H1 (cell line): Measurements from ENCODE around the gene ITPK1. TPM values are rescaled to one million over a fixed set of nuclear protein-coding genes. Genes with fewer than 3 reads are reported as not detected.

Experiments
- ASH2L ChIP-seq: fragments of 200-600, 300-600 bp; sonication (generic); IDR thresholded peaks from one replicate; pipeline ENCODE4 v1.7.1; 2017; ENCODE audit warnings: low read length
- BRCA1 ChIP-seq: IDR thresholded peaks from 2 replicates; pipeline ENCODE4 v1.6.1; 2012; ENCODE audit warnings: low read depth, low read length, improper control_type of control experiment
- CTBP2 ChIP-seq: IDR thresholded peaks from 2 replicates; pipeline ENCODE4 v1.7.0; 2011; ENCODE audit warnings: borderline replicate concordance, mild to moderate bottlenecking, moderate library complexity, mixed read lengths, low read length; ENCODE audit not compliant: insufficient read depth, insufficient read length
- E2F6 ChIP-seq: IDR thresholded peaks from 2 replicates; pipeline ENCODE4 v1.6.1; 2012; ENCODE audit warnings: inconsistent platforms
- EZH2 ChIP-seq: fragments of 200-600 bp; sonication (generic); IDR thresholded peaks from 2 replicates; pipeline ENCODE4 v1.7.1; 2012; ENCODE audit warnings: low read depth, mild to moderate bottlenecking, moderate library complexity, low read length, inconsistent platforms; ENCODE audit not compliant: severe bottlenecking
- KDM1A ChIP-seq: fragments of 200-600, 300-600 bp; sonication (generic); IDR thresholded peaks from 2 replicates; pipeline ENCODE4 v1.7.1; 2016; ENCODE audit warnings: mild to moderate bottlenecking, low read length, borderline replicate concordance
- MAFK ChIP-seq: IDR thresholded peaks from 2 replicates; pipeline ENCODE4 v1.6.1; 2012; ENCODE audit warnings: low read depth, mild to moderate bottlenecking, improper control_type of control experiment, low read length
- MAX ChIP-seq: IDR thresholded peaks from 2 replicates; pipeline ENCODE4 v1.6.1; 2012; ENCODE audit warnings: inconsistent platforms
- SAP30 ChIP-seq: fragments of 300-600 bp; sonication (generic); IDR thresholded peaks from 2 replicates; pipeline ENCODE4 v1.7.1; 2012; ENCODE audit warnings: low read length, moderate library complexity, mild to moderate bottlenecking, inconsistent platforms; ENCODE audit not compliant: insufficient read depth, insufficient replicate concordance
- USF2 ChIP-seq: IDR thresholded peaks from 2 replicates; pipeline ENCODE4 v1.6.1; 2011; ENCODE audit warnings: low read length, improper control_type of control experiment
- polyA plus RNA-seq, 7 experiments: library from polyadenylated mRNA; depleted of rRNA in 3 of 7; stranded (reverse) in 5 of 7; unstranded in 2 of 7; fragments of >200 nt in 5 of 7; fragments of 200-250 nt in 2 of 7; gene quantifications; 1 replicate in 5 of 7; 2 replicates in 1 of 7; 4 replicates in 1 of 7; pipeline versions ENCODE4 v1.2.1 to v1.2.3, GENCODE V29; 2011 to 2013; ENCODE audit warnings: missing spikeins in 2 of 7, mixed read lengths in 2 of 7
- total RNA-seq: library from RNA; stranded (reverse); fragmentation: NEBNext Ultra II Directional; extraction: Animal tissue kit (Norgen Biotek cat#: 25700); gene quantifications from 2 replicates; pipeline ENCODE4 v1.2.1, GENCODE V29; 2021

ITPK1 gene
- total and polyA plus RNA-seq, 2 of the 8 experiments (the other 6 are each of a cell fraction or from before 2014, with no cell fraction given): 108 to 143 TPM

- TF ChIP-seq CTBP2: no peak
- TF ChIP-seq BRCA1: no peak
- no peak for TF ChIP-seq MAFK
- no peak for TF ChIP-seq ASH2L
- TF ChIP-seq KDM1A: no peak
- TF ChIP-seq USF2: no peak
- TF ChIP-seq SAP30: no peak
- no peak for TF ChIP-seq MAX
- TF ChIP-seq E2F6: no peak
- TF ChIP-seq EZH2: no peak
These were observed 168.7 kb downstream of the ITPK1 start (continued) for GRCh38 chr14:92946847-92947545.
